ENCODE data around the gene COL17A1.
A peak's percentile ranks its signal among the peaks of the same experiment; 100 is the strongest.

Gene COL17A1

GRCh38 chr10:104053201-104053600 is 32.5 kb downstream of the COL17A1 start:
- Mint-ChIP-seq H3K36me3 (no peaks in the 10 kb centered on the region), H3K4me1 (no peaks in the 10 kb centered on the region), H3K9me3 (no peaks in the 10 kb centered on the region), H3K27me3 (no peaks in the 10 kb centered on the region), H3K27ac (no peak overlapping the region), H3K4me3 (no peak overlapping the region)
- DNase-seq (no peak), ATAC-seq (replicated peaks) (no peak)

DNA sequence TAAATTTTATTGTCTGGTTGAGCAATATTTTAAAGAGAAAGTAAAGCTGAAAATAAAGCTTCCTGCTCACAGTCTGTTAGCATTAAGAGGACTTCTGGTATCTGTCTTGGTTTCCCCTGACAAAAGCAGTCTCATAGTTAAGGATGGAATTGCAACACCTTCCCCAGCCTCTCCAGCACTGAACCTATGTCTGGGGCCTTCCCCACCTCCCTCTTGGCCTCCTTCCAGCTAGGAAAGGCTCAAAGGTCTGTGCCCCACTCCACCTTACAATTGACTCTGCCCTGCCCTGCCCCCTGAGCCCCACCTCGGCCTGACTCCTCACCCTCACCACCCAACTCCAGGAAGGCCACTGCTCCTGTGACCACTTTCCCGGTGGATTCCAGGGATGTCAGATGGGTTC is 33.2 kb downstream of the COL17A1 start:
- Mint-ChIP-seq H3K27ac (no peak overlapping the region), H3K4me1 (no peaks in the 10 kb centered on the region), H3K9me3 (no peaks in the 10 kb centered on the region), H3K27me3 (peaks cover 0 to 4% of the 10 kb centered on the region in 2 donors), H3K36me3 (no peaks in the 10 kb centered on the region), H3K4me3 (no peak overlapping the region)
- no peak for DNase-seq
- no peak for ATAC-seq (replicated peaks)

DNA sequence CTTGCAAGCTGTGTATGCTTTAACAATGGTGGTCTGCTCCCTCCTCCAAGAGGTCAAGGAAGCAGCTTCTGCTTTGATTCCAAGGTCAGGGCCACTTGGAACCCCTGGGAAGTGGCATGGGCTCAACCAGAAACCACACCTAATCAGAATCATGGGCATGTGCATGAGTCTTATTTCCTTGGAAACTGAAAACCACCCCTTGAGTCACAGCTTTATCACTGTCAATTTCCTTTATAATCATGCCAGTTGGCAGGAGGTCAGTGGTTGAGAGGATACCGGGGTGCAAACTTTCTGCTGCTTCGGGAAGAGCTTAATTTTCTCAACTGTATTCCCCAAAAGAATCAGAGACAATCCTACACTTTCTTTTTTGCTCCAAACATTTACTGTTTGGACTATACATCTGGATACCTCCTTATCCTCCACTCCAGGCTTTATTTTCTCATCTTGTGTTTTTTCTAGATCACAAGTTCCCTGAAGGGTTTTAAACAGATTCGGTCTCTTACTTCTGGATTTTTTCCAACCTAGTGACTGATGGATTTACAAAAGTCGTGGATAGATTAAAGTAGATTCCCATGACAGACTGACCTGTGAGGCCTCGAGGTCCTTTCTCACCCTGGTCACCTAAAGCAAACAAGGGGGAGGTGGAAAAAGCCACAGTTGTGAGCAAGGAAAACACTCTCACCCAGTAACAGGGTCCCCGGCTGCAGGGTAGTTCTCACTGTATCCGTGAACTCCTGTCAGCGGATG is 36.0 kb downstream of the COL17A1 start:
- Mint-ChIP-seq H3K4me1 (no peaks in the 10 kb centered on the region), H3K9me3 (no peaks in the 10 kb centered on the region), H3K27ac (no peak overlapping the region), H3K27me3 (peaks cover 0 to 8% of the 10 kb centered on the region in 2 donors), H3K4me3 (no peak overlapping the region), H3K36me3 (no peaks in the 10 kb centered on the region)
- DNase-seq (no peak), ATAC-seq (replicated peaks) (no peak)

DNA sequence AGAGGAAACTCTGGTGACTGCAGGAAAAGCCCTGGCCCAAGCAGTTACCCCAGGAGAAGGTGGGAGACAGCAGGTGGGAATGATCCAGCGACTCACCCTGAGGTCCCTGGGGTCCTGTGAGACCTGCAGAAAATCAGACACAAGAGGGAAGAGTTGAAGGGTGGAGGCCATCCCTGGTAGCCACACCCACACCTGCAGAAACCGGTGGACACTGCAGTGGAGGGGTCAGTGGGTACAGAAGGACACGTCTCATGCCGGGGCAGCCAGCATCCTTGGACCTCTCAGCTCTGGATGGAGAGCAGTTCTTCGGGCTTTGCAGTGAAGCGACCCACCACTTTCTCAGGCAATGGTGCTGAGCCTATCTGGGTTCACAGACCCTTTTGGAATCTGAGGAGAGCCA is 39.0 kb downstream of the COL17A1 start:
- no peak for ATAC-seq (replicated peaks)

DNA sequence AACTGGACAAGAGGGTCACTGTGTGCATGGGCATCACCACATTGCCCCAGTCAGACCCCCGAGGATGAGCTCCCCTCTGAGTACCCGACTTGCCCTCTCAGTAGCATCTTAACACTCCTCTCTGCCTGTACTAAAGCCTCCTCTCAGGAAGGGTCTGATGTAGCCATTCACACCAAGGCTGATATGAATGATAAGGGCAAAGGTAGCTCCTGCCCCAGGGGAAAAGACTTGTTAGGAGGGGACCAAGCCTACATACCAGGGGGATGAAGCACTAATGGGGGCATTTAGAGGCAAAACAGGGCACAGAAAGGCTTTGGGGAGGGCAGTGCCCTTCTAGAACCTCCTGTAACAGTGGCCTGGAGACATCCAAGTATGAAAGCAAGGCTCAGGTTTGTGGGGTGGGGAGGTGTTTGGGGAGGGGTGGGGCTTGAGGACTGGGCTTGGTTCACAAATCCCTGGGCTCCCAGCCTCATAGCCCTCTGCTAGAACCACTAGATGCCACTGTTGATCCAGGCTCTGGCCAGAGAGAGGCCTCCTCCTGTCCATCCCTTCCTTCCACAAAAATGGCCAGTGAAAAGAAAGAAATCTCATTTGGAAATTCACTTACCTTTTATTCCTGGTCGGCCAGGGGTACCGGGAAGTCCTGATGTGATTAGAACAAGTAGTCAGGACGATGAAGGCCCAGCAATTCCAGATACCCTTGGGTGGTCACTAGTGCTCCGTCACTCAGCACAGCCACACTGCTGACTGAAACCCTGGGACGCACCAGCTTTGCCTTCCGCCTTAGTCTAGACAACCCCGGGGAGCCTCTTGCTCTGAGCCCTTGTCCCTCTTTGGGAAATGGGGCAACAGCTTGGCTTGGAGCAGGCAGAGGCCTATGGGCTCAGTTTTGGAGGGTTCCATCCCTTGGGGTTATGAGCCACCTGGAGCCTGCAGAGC is 40.3 kb downstream of the COL17A1 start:
- DNase-seq = no peak
- Mint-ChIP-seq H3K27me3 (peaks cover 0 to 8% of the 10 kb centered on the region in 2 donors), H3K36me3 (no peaks in the 10 kb centered on the region), H3K4me3 (no peak overlapping the region), H3K4me1 (no peaks in the 10 kb centered on the region), H3K27ac (no peak overlapping the region), H3K9me3 (no peaks in the 10 kb centered on the region)
- peak; percentile 58 to 75 for ATAC-seq (replicated peaks)

More for the DNA sequence above, 39.0 kb downstream of the COL17A1 start:
- H3K4me3 Mint-ChIP-seq = no peak overlapping the region
- no peaks in the 10 kb centered on the region for H3K36me3 Mint-ChIP-seq
- H3K27ac Mint-ChIP-seq = no peak overlapping the region
- no peaks in the 10 kb centered on the region for H3K9me3 Mint-ChIP-seq
- H3K4me1 Mint-ChIP-seq = no peaks in the 10 kb centered on the region
- peaks cover 0 to 8% of the 10 kb centered on the region in 2 donors for H3K27me3 Mint-ChIP-seq
- DNase-seq = no peak

- peaks cover 0 to 8% of the 10 kb centered on the region in 2 donors for H3K27me3 Mint-ChIP-seq
- H3K36me3 Mint-ChIP-seq = peaks cover 0 to 3% of the 10 kb centered on the region in 2 donors
- no peaks in the 10 kb centered on the region for H3K9me3 Mint-ChIP-seq
- peak overlapping the region; percentile 33 for H3K27ac Mint-ChIP-seq
- no peak overlapping the region for H3K4me3 Mint-ChIP-seq
- ATAC-seq (replicated peaks) (no peak), DNase-seq (no peak)
- H3K4me1 Mint-ChIP-seq = no peaks in the 10 kb centered on the region
These were observed 41.8 kb downstream of the COL17A1 start for GRCh38 chr10:104043854-104044253.

GRCh38 chr10:104043185-104043830 is 42.4 kb downstream of the COL17A1 start:
- Mint-ChIP-seq H3K4me3 (no peak overlapping the region), H3K27me3 (peaks cover 0 to 8% of the 10 kb centered on the region in 2 donors), H3K9me3 (no peaks in the 10 kb centered on the region), H3K4me1 (no peaks in the 10 kb centered on the region), H3K36me3 (peaks cover 0 to 3% of the 10 kb centered on the region in 2 donors), H3K27ac (no peak overlapping the region)
- no peak for DNase-seq
- ATAC-seq (replicated peaks) = no peak

- H3K36me3 Mint-ChIP-seq = peaks cover 0 to 3% of the 10 kb centered on the region in 2 donors
- H3K4me1 Mint-ChIP-seq = no peaks in the 10 kb centered on the region
- H3K9me3 Mint-ChIP-seq = no peaks in the 10 kb centered on the region
- no peak overlapping the region for H3K4me3 Mint-ChIP-seq
- no peak for ATAC-seq (replicated peaks)
- H3K27ac Mint-ChIP-seq = no peak overlapping the region
- DNase-seq = no peak
- H3K27me3 Mint-ChIP-seq = no peaks in the 10 kb centered on the region
These were observed 43.7 kb downstream of the COL17A1 start for GRCh38 chr10:104041891-104042535.

- DNase-seq (no peak), ATAC-seq (replicated peaks) (no peak)
- H3K27ac Mint-ChIP-seq = no peak overlapping the region
- no peaks in the 10 kb centered on the region for H3K4me1 Mint-ChIP-seq
- H3K27me3 Mint-ChIP-seq = no peaks in the 10 kb centered on the region
- H3K36me3 Mint-ChIP-seq = peaks cover 0 to 3% of the 10 kb centered on the region in 2 donors
- H3K9me3 Mint-ChIP-seq = no peaks in the 10 kb centered on the region
- H3K4me3 Mint-ChIP-seq = no peak overlapping the region
These were observed 44.6 kb downstream of the COL17A1 start for GRCh38 chr10:104040862-104041789.

GRCh38 chr10:104040382-104040781 is 45.3 kb downstream of the COL17A1 start:
- Mint-ChIP-seq H3K9me3 (no peaks in the 10 kb centered on the region), H3K36me3 (peaks cover 0 to 3% of the 10 kb centered on the region in 2 donors), H3K4me1 (no peaks in the 10 kb centered on the region), H3K27ac (no peak overlapping the region), H3K27me3 (no peaks in the 10 kb centered on the region), H3K4me3 (no peak overlapping the region)
- ATAC-seq (replicated peaks) = no peak
- no peak for DNase-seq

GRCh38 chr10:104038958-104039752 is 46.5 kb downstream of the COL17A1 start:
- DNase-seq = no peak
- H3K27ac Mint-ChIP-seq = no peak overlapping the region
- no peak overlapping the region for H3K4me3 Mint-ChIP-seq
- no peak for ATAC-seq (replicated peaks)
- no peaks in the 10 kb centered on the region for H3K9me3 Mint-ChIP-seq
- no peaks in the 10 kb centered on the region for H3K4me1 Mint-ChIP-seq
- no peaks in the 10 kb centered on the region for H3K27me3 Mint-ChIP-seq
- H3K36me3 Mint-ChIP-seq = peaks cover 0 to 3% of the 10 kb centered on the region in 2 donors

GRCh38 chr10:104038537-104038936 is 47.1 kb downstream of the COL17A1 start:
- H3K27ac Mint-ChIP-seq = no peak overlapping the region
- H3K4me1 Mint-ChIP-seq = no peaks in the 10 kb centered on the region
- no peak overlapping the region for H3K4me3 Mint-ChIP-seq
- DNase-seq (no peak), ATAC-seq (replicated peaks) (no peak)
- H3K36me3 Mint-ChIP-seq = peaks cover 0 to 3% of the 10 kb centered on the region in 2 donors
- no peaks in the 10 kb centered on the region for H3K9me3 Mint-ChIP-seq
- no peaks in the 10 kb centered on the region for H3K27me3 Mint-ChIP-seq

Measured in stimulated activated naive B cell treated with anti-CD40 and anti-IgM and Interleukin-4, amounts not matched to agents 10 μg/mL and 1 μg/mL and 100 μg/mL, for 72 hours (primary cell).